HG03280 (cell line): ENCODE results near the gene EXOSC9.

Experiments
- ATAC-seq: cut with Tn5 transposase; IDR thresholded peaks from one replicate; pipeline ENCODE4 v1.9.1; 2021; ENCODE audit warnings: mild to moderate bottlenecking, moderate library complexity; ENCODE audit not compliant: unreplicated experiment

Gene EXOSC9

DNA sequence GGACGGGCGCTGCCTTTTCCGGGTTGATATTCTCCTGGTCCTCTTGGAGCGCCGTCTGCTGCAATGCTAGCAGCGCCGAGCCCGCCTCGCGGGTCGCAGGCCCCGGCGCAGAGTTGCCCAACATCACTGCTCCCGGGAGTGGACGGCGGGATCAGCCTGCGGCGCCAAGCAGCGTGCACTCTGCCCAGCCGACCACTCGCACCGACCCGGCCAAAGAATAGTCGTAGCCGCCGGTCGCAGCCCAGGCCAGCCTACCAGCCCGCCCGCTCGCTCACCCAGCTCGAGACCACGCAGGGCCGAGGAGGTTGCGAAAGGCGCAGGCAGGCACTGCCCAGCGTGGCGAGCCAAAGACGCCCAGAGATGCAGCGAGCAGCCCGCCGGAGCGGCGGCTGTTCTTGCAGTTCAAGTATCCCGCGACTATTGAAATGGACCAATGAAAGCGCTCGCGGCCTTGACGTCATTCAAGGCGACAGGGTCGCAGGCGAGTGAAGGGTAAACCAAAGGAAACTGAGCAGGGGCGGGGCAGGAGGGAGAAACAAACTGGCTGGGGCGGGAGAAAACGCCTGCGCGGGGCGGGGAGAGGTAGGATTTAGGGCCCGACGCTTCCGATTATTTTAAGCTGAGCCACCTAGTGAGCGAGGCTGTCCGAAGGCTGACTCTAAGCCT, 22.5 kb downstream of the EXOSC9 start, which contains the start of gene CCNA2:
CCNA2 (minus strand) TSS at position 379 of the 666 bp plus-strand sequence; CDS start at position 124, 255 bp downstream.
- ATAC-seq, result peak; percentile 95

- ATAC-seq, result no peak
These were observed 23.0 kb downstream of the EXOSC9 start for GRCh38 chr4:121824171-121824527.

DNA sequence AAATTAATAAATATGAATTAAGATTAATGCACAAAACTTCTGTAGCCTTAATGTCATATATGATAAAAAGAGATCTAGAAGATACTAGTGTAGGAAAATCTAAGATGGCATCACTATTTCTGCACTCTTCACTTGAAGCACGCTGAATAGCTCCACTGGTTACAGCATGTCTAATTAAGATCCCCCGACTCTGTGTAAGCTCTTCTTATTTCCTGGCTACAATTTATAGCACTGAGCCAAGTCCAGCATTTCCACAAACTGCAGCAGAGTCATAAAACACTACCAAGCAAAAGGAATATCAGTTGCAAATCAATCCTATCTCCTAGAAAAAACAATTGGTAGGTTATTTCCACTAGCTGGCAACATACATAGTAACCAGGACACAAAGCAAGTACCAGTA, 23.8 kb downstream of the EXOSC9 start:
- no peak for ATAC-seq

DNA sequence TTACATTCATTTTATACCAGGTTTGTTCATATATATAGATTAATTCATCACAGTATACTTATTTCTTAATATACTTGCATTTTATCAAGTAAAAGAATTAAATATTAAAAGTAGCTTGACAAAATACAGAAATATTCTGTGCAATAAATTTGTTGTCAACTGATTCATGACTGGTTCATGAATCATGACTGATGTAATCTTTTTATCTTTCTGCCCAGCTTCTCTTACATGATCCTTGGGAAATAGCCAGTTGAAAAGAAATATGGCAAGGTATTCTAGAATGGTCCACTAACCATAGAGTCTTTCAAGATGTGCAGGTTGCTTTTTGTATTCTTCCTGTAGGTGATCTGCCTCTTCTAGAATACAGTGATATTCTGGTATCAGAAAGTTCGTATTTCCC, 26.7 kb downstream of the EXOSC9 start:
- no peak for ATAC-seq

- ATAC-seq, result no peak
These were observed 28.4 kb downstream of the EXOSC9 start for GRCh38 chr4:121829511-121829910.

DNA sequence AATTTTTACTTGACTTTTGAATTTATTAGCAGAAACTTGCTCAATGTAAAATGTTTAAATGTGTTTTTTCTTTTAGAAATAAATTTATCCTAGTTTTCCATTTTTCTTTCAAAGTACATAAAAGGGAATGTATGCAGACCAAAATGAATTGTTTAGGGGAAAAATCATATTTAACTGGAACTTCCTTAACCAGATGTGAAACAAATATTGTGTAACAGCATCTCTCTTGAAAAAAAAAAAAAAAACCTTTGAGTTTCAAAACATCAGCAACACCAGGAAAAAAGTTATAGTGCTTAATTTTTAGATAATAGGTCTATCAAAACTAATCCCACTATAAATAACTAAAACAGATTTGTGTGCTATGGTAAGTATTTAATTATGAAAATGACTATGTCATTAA, 37.0 kb downstream of the EXOSC9 start:
- no peak for ATAC-seq

- no peak for ATAC-seq
These were observed 41.7 kb downstream of the EXOSC9 start for GRCh38 chr4:121842862-121843261.

DNA sequence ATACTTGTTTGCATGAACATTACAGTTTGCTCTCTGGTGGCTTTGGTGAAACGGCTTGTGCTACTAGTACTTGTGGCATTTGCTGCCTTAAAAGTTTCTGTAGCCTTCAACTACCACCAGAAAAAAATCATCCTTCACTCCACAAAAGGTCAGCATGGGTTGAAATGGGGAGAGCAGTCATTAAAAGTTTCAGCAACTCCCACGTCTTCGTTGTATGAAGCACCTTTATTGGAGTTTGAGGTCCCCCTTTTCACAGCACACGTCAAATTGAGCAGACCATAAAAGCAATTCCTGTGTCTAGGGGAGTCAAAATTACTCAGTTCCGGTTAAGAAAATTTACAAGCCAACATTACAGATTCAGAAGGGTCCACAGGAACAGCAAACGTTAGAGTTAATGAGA, 45.5 kb downstream of the EXOSC9 start:
- no peak for ATAC-seq

- ATAC-seq, result no peak
These were observed 50.2 kb downstream of the EXOSC9 start for GRCh38 chr4:121851354-121851753.

DNA sequence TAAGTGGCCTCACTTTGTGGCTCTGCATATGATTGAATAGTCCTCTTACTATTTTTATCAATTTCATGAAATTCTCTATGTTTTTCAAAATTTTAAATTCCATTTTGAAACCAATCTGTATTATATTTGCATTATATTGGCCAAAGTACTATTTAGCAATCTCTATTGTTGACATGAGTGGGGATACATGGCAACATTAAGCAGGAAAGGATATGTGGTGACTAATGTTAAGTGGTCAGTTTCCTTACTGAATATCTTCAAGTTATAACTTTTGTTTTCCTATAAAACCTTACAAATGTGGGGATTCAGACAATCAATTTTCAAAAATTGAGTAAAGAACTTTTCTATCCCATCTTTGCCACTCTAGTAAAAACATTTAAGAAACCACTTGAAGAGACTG, 59.0 kb downstream of the EXOSC9 start:
- ATAC-seq, result no peak

GRCh38 chr4:121861426-121861825, 60.3 kb downstream of the EXOSC9 start:
- ATAC-seq, result no peak

- ATAC-seq, result no peak
These were observed 62.7 kb downstream of the EXOSC9 start for GRCh38 chr4:121863799-121864198.
